ENCODE results near the gene ERBB2.

ERBB2 gene

GRCh38 chr17:39674179-39674578 is 25.7 kb upstream of the ERBB2 start:
- Histone ChIP-seq H3K9ac (ENCODE audit: low read depth, low read length, poor library complexity, severe bottlenecking) (no peak overlapping the region), H3K4me1 (ENCODE audit: insufficient read depth, low read length, poor library complexity, severe bottlenecking) (peaks cover 5% of the 10 kb centered on the region)

GRCh38 chr17:39674702-39675389 is 25.0 kb upstream of the ERBB2 start:
- Histone ChIP-seq H3K79me2 (ENCODE audit: insufficient read depth, low read length) (no peaks in the 10 kb centered on the region), H3F3A (ENCODE audit: low read depth) (no peaks in the 10 kb centered on the region), H2AFZ (ENCODE audit: low read length) (no peak overlapping the region), H3K27me3 (ENCODE audit: insufficient read depth, low read length, poor library complexity, severe bottlenecking) (no peaks in the 10 kb centered on the region), H3K9ac (ENCODE audit: low read depth, low read length, poor library complexity, severe bottlenecking) (no peak overlapping the region), H3K4me3 (ENCODE audit: low read length, poor library complexity, severe bottlenecking) (no peak overlapping the region), H3K9me3 (ENCODE audit: insufficient read depth, low read depth, low read length) (no peaks in the 10 kb centered on the region), H3K4me1 (ENCODE audit: insufficient read depth, low read length, poor library complexity, severe bottlenecking) (peaks cover 11% of the 10 kb centered on the region), H4K20me1 (ENCODE audit: insufficient read depth, low read length, poor library complexity, severe bottlenecking) (no peaks in the 10 kb centered on the region), H3K9me2 (replicated peaks; ENCODE audit: low read depth, low read length) (no peaks in the 10 kb centered on the region), H3K36me3 (ENCODE audit: insufficient read depth, low read length) (no peaks in the 10 kb centered on the region), H3K4me2 (ENCODE audit: low read depth, low read length, poor library complexity, severe bottlenecking) (no peak overlapping the region)
- TF ChIP-seq EZH2phosphoT487 (IDR thresholded peaks at IDR 0.05; ENCODE audit: borderline replicate concordance) (no peak), CTCF (conservative IDR thresholded peaks at IDR 0.05; ENCODE audit: low read length) (no peak)

More at GRCh38 chr17:39674179-39674578, 25.7 kb upstream of the ERBB2 start:
- no peaks in the 10 kb centered on the region for H3K9me2 ChIP-seq (replicated peaks; ENCODE audit: low read depth, low read length)
- no peaks in the 10 kb centered on the region for H3K36me3 ChIP-seq (ENCODE audit: insufficient read depth, low read length)
- no peak overlapping the region for H2AFZ ChIP-seq (ENCODE audit: low read length)
- TF ChIP-seq CTCF (conservative IDR thresholded peaks at IDR 0.05; ENCODE audit: low read length) = no peak
- TF ChIP-seq EZH2phosphoT487 (IDR thresholded peaks at IDR 0.05; ENCODE audit: borderline replicate concordance) = no peak
- H3K27me3 ChIP-seq (ENCODE audit: insufficient read depth, low read length, poor library complexity, severe bottlenecking) = no peaks in the 10 kb centered on the region
- H3K9me3 ChIP-seq (ENCODE audit: insufficient read depth, low read depth, low read length) = no peaks in the 10 kb centered on the region
- H3K79me2 ChIP-seq (ENCODE audit: insufficient read depth, low read length) = no peaks in the 10 kb centered on the region
- no peak overlapping the region for H3K4me3 ChIP-seq (ENCODE audit: low read length, poor library complexity, severe bottlenecking)
- no peaks in the 10 kb centered on the region for H3F3A ChIP-seq (ENCODE audit: low read depth)
- no peak overlapping the region for H3K4me2 ChIP-seq (ENCODE audit: low read depth, low read length, poor library complexity, severe bottlenecking)
- H4K20me1 ChIP-seq (ENCODE audit: insufficient read depth, low read length, poor library complexity, severe bottlenecking) = no peaks in the 10 kb centered on the region

DNA sequence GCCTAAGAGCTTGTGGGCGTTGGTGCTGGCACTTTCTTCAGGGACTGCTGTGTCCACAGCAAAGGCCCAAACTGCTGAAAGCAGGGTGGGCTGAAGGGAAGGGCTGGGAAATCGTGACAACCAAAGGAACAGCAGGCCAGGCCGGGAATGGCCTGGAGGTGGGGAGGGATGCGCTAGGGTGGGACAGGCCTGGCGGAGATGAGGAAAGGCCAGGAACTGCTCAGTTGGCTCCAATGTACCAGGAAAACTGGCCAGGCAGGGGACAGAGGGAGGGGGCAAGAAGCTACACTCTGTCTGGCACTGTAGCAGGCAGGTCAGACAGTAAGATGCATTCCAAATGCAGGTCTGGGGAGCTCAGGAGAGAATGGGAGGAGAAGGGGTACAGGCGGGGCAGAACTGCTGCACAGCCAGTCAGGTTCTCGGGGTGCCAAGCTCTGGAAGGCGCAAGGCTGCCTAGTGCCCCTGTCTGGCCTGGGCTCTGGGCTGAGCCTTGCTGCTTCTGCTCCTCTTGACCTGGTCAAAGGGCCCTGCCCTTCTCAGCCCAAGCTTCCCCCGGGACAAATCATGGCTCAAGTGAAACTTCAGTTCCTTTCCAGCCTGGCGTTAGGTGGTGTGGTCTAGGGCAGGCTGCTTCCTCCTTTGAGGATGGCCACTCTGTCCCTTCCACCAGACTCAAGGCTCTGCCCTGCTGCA is 24.3 kb upstream of the ERBB2 start:
- Histone ChIP-seq H3K9ac (ENCODE audit: low read depth, low read length, poor library complexity, severe bottlenecking) (no peak overlapping the region), H3K27me3 (ENCODE audit: insufficient read depth, low read length, poor library complexity, severe bottlenecking) (no peaks in the 10 kb centered on the region), H3K9me2 (replicated peaks; ENCODE audit: low read depth, low read length) (no peaks in the 10 kb centered on the region), H2AFZ (ENCODE audit: low read length) (no peak overlapping the region), H3K4me2 (ENCODE audit: low read depth, low read length, poor library complexity, severe bottlenecking) (no peak overlapping the region), H4K20me1 (ENCODE audit: insufficient read depth, low read length, poor library complexity, severe bottlenecking) (no peaks in the 10 kb centered on the region), H3K9me3 (ENCODE audit: insufficient read depth, low read depth, low read length) (no peaks in the 10 kb centered on the region), H3K36me3 (ENCODE audit: insufficient read depth, low read length) (no peaks in the 10 kb centered on the region), H3K4me3 (ENCODE audit: low read length, poor library complexity, severe bottlenecking) (no peak overlapping the region), H3F3A (ENCODE audit: low read depth) (no peaks in the 10 kb centered on the region), H3K79me2 (ENCODE audit: insufficient read depth, low read length) (no peaks in the 10 kb centered on the region), H3K4me1 (ENCODE audit: insufficient read depth, low read length, poor library complexity, severe bottlenecking) (peaks cover 18% of the 10 kb centered on the region)
- TF ChIP-seq CTCF (conservative IDR thresholded peaks at IDR 0.05; ENCODE audit: low read length) (no peak), EZH2phosphoT487 (IDR thresholded peaks at IDR 0.05; ENCODE audit: borderline replicate concordance) (no peak)
